M059J (cell line): ENCODE results near the gene SYNE3. TPM values are rescaled to one million over a fixed set of nuclear protein-coding genes. Genes with fewer than 3 reads are reported as not detected.

ENCODE experiments used
- DNase-seq: peaks from one replicate; pipeline ENCODE4 v3.0.0-alpha.2; 2012; ENCODE audit warnings: low read depth
- total RNA-seq: library from RNA; depleted of rRNA; stranded (reverse); fragments of >200 nt; shearing (Covaris generic); gene quantifications from 2 replicates; pipeline ENCODE4 v1.2.3, GENCODE V29; 2014

Gene SYNE3
- total RNA-seq, 1 experiment from 2014 or later = 2.8 TPM

DNA sequence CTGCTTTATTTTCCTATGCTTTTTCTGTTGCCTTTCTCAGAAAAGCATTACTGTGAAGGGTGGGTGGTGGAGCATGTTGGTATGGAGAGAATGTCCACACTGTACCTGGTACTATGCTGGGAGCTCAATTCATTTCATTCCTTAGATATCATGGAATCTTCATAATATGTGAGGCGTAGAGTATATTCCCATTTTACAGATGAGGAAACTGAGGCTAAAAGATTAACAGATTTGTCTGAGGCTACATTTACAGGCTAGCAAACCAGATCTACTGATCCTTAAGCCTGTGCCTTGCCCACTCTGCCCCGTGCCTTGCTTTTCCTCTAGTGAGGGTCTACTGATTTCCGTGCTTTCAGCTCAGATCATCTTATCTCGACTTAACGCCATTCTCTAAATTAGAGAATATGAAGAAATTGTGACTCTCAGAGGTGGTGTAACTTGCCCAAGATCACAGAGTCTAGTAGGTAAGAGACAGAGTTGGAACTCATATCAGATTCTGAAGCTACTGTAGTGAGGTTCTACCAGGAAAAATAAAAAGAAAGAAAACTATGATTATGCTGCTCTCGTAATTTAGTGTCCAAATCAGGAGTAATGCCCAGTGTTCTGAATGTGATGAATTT lies 23.9 kb upstream of the SYNE3 start:
- no peak for DNase-seq

GRCh38 chr14:95538801-95539509 lies 22.5 kb upstream of the SYNE3 start:
- no peak for DNase-seq

- DNase-seq = no peak
These were observed 21.0 kb upstream of the SYNE3 start for GRCh38 chr14:95537298-95538089.

DNA sequence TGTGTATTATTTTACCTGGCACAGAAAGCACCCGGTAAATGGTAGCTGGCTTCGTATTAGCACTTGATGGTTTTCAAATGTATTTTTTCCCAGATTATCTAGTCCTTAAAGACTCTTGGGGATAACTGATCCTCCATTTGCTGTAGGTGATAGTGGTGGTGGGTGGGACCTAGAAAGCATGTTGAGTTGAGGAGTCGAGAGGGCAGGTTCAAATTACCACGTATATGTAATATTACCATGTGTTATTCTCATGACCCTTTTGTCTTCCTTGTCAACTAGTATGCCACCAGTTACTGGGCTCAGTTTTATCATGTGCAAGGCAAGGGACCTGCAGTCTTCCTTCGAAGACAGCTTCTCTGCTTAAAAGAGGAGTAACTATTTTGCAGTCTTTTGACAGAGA lies 20.2 kb upstream of the SYNE3 start:
- DNase-seq = no peak

DNA sequence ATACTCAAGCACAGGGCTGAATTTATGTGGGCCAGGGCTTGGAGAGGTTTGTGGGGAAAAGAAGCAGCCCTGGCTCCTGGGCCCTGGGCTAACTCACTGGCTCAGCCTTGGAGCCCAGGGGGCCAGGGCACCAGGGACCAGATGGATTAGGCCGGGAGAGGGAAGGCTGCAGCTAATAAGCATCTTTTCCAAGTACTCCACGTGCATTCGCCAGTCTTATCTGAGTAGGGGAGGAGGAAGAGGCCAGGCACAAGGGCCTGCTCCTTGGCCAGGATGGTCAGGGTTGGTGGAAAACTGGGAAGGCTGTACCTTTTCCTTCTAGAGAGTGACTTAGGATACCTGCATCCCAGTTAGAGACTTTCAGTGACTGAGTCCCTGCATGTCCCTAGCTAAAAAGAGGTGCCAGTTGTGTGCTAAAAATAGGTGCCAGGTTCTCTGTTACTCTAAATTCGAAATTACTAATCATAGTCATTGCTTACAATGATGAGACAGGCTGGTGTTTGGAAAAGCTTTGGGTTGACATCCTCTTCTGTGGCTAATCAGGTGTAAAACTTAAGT lies 19.7 kb upstream of the SYNE3 start:
- DNase-seq = no peak

DNA sequence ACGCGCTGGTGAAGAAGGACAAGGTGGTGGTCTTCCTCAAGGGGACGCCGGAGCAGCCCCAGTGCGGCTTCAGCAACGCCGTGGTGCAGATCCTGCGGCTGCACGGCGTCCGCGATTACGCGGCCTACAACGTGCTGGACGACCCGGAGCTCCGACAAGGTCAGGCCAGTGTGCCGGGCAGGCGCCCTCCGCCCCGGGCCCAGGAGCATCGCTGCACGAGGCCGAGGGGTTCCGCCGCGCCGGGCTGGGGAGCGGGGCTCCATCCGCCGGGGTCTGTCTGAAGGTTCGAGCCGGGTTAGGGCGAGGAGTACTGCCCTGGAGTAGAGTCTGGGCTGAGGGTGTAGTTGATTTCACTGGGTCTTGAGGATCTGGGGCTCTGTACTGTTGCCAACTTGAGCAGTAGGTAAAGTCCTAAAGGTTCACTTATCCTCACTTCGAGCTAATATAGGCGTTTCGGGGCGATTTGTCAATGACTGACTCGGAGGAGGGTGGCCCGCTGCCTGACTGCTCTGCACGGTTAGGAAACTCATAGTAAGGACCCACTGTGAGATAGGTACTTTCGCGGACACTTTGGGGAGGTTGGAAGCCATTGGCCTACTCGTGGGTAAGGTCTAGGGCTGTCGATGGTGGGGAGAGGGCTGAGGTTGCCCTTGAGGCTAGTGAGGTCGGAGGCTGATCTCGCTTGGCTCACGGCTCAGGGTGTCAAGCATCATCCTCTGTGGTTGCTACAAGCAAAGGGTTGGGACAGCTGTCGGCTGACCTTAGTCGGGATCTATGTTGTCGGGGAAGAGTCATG lies 19.0 kb upstream of the SYNE3 start:
- no peak for DNase-seq

- DNase-seq = peak; percentile 98
These were observed 18.1 kb upstream of the SYNE3 start, which contains the start of gene GLRX5 for GRCh38 chr14:95534299-95535225. TSS of gene GLRX5 (plus strand) at chr14:95535050. CDS start at chr14:95535090, 40 bp downstream.

DNA sequence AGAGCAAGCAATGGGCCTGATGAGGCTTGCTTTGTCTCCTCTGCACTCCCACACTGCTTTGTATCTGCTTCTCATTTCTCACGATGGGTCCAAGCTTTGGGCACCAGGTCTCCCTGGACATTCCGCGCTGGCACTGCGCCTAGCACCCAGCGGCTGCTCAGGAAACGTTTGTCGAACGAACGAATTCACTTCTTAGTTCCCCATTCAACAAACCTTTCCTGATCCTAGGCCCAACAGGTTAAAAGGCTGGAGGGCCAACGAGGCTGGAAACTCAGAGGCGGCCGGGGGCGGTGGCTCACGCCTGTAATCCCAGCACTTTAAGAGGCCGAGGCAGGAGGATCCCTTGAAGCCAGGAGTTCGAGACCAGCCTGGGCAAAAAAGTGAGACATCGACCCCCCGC lies 17.4 kb upstream of the SYNE3 start:
- peak; percentile 13 for DNase-seq

- peak; percentile 54 for DNase-seq
These were observed 17.0 kb upstream of the SYNE3 start for GRCh38 chr14:95533391-95533821.

- DNase-seq = no peak
These were observed 15.5 kb upstream of the SYNE3 start for GRCh38 chr14:95531969-95532368.

GRCh38 chr14:95531473-95531872 lies 15.0 kb upstream of the SYNE3 start:
- peak; percentile 64 for DNase-seq

DNA sequence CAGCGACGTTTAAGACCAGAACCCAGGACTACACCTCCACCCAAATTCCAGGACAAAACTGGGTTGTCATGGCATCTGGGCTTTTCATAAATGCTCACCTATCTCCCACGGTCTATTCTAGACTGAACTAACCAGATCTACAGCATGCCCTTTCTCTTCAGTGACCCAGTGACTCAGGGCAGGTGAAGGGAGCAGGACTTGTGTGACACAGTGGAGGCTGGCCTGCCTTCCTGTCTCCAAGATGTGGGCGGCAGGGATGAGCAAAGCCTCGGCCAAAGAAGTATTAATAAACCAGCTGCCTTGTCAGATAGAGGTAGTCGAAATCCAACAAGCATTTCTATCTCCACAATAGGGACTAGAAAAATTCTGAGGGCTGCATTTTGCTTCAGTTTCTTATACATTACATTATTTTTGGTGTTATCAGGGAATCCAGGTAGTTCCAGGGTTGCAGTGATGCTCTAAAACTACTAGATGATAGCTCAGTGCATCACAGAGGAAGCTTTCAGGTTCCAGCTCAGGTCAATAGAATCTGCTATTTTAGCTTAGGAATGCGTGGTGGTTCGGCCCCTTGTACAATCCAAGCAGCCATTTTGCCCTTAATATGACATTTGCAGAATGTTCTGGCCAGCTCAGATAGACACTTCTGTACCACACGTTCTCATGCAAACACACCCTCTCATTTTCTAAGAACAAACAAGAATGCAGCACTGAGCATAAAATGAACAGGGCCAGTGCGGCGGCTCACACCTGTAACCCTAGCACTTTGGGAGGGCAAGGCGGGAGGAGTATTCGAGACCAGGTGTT lies 14.2 kb upstream of the SYNE3 start:
- no peak for DNase-seq

DNA sequence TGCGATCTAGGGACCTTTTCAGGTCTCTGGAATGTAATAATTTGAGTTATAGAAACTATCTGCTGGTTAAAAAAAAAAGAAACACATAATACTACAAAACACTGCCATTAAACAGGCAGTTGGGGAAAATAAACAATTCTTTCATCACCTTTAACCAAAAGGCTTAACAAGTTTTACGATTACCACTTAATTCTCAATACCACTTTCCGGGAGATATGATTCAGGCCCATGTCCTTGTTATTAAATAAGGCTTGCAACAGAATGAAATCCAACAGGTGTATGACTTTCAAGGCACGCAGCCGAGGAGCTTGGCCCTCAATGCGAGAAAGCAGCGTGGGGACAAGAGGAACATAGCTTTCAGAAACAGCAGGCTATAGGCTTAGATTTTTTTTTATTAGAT lies 12.8 kb upstream of the SYNE3 start:
- DNase-seq = no peak

DNA sequence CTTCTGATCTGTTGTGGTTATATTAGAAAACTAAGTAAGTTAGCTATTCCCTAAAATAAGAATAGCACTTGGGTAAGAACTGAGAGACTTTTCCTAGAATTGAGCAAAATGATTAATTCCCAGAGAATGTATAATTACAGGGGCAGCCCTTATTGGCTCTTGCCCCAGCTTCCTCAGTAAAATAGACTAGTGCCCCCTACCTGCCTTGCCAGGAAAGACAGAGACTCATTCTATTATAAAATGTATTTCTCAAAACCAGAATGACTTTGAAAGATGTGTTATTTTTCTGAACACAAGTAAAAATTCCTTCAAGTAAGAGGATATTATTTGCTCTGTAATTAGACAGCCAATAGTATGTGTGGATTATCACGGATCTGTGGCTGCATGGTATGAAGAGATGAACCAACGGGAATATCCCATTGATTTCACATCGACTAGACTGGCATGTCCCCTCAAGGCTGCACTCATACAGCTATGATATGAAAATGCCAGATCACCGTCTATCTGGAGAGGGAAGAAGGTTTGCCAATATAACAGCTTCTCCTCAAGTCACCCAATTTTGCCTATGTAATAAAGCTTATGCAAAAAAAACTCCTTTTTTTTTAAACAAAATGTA lies 11.0 kb upstream of the SYNE3 start:
- peak; percentile 61 for DNase-seq

- DNase-seq = no peak
These were observed 10.3 kb upstream of the SYNE3 start for GRCh38 chr14:95526483-95527386.

- DNase-seq = no peak
These were observed 9.5 kb upstream of the SYNE3 start for GRCh38 chr14:95525999-95526398.

DNA sequence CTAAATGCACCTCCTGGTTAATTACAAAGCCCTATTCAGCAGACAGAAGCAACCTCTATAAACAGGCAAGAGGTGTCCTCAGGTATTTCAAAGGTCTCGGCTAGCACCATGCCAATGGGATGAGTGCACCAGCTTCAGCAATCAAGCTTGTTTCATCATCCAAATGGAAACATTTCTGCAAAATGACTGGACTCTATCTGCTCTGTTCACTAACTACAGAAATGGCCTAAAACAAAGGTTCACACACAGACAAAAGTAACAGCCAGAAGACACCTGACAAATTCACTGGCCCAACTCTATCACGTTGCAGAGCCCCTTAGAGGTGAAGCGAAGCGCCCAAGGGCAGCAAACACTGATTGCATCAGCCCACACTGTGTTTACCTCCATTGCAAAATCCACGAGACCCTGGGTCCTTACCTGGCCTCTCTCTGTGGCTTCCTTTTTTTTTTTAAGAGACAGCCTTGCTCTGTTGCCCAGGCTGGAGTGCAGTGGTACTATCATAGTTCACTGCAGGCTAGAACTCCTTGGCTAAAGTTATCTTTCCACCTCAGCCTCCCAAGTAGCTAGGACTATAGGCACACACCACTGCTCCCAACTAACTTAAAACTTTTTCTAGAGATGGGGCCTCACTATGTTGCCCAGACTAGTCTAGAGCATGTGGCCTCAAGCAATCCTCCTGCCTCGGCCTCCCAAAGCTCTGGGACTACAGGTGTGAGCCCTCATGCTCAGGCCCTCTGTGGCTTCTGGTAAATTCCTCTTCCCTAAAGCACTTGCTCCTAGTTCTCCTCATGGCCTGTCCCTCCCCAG lies 8.5 kb upstream of the SYNE3 start:
- peak; percentile 28 for DNase-seq
